Osteoblast (primary cell): ENCODE results near the gene FOS. TPM values are rescaled to one million over a fixed set of nuclear protein-coding genes. Genes with fewer than 3 reads are reported as not detected.

Source experiments
- DNase-seq: peaks from one replicate; pipeline ENCODE4 v3.0.0; 2011; ENCODE audit warnings: low spot score, mixed read lengths; ENCODE audit not compliant: insufficient read length; ENCODE audit errors: missing footprints
- H2AFZ ChIP-seq: 2 replicates; pipeline ENCODE4 v1.6.0; 2011; ENCODE audit warnings: mild to moderate bottlenecking, low read length
- H3K27ac ChIP-seq: 2 replicates; pipeline ENCODE4 v1.5.1; 2011; ENCODE audit warnings: mild to moderate bottlenecking, low read depth, low read length, moderate library complexity
- H3K27me3 ChIP-seq: 2 replicates; pipeline ENCODE4 v1.6.0; 2012; ENCODE audit warnings: mild to moderate bottlenecking, control low read depth, inconsistent platforms, low read length, moderate library complexity; ENCODE audit not compliant: insufficient read depth
- H3K36me3 ChIP-seq: 2 replicates; pipeline ENCODE4 v1.5.1; 2011; ENCODE audit warnings: mild to moderate bottlenecking, low read length, control low read depth, moderate library complexity; ENCODE audit not compliant: insufficient read depth
- H3K4me1 ChIP-seq: 2 replicates; pipeline ENCODE4 v1.5.1; 2011; ENCODE audit warnings: mild to moderate bottlenecking, low read length, control low read depth, moderate library complexity; ENCODE audit not compliant: insufficient read depth
- H3K4me2 ChIP-seq: 2 replicates; pipeline ENCODE4 v1.6.0; 2011; ENCODE audit warnings: mild to moderate bottlenecking, low read length; ENCODE audit not compliant: insufficient read depth
- H3K4me3 ChIP-seq: fragments of 200-600 bp; sonication (generic); 3 replicates; pipeline ENCODE4 v1.5.1; 2012; ENCODE audit warnings: mild to moderate bottlenecking, low read length, inconsistent platforms; ENCODE audit not compliant: insufficient read depth
- H3K79me2 ChIP-seq: 2 replicates; pipeline ENCODE4 v1.6.0; 2012; ENCODE audit warnings: mild to moderate bottlenecking, low read length, control low read depth, inconsistent platforms; ENCODE audit not compliant: insufficient read depth
- H3K9me3 ChIP-seq: 2 replicates; pipeline ENCODE4 v1.5.1; 2011; ENCODE audit warnings: low read depth, low read length, control low read depth
- H4K20me1 ChIP-seq: 2 replicates; pipeline ENCODE4 v1.6.0; 2012; ENCODE audit warnings: mild to moderate bottlenecking, low read length, control low read depth; ENCODE audit not compliant: insufficient read depth
- total RNA-seq: library from RNA; depleted of rRNA; stranded (reverse); fragments of >200 nt; gene quantifications from 2 replicates; pipeline ENCODE4 v1.2.3, GENCODE V29; 2012
- TF ChIP-seq, protein P1 (sequence below): IDR thresholded peaks from 2 replicates; pipeline ENCODE4 v1.5.1; 2011; ENCODE audit warnings: mild to moderate bottlenecking, low read depth, low read length, moderate library complexity; ENCODE audit errors: extremely low read depth

The FOS gene
- total RNA-seq, 1 donor, result 42.3 TPM

- TF ChIP-seq, protein P1, sequence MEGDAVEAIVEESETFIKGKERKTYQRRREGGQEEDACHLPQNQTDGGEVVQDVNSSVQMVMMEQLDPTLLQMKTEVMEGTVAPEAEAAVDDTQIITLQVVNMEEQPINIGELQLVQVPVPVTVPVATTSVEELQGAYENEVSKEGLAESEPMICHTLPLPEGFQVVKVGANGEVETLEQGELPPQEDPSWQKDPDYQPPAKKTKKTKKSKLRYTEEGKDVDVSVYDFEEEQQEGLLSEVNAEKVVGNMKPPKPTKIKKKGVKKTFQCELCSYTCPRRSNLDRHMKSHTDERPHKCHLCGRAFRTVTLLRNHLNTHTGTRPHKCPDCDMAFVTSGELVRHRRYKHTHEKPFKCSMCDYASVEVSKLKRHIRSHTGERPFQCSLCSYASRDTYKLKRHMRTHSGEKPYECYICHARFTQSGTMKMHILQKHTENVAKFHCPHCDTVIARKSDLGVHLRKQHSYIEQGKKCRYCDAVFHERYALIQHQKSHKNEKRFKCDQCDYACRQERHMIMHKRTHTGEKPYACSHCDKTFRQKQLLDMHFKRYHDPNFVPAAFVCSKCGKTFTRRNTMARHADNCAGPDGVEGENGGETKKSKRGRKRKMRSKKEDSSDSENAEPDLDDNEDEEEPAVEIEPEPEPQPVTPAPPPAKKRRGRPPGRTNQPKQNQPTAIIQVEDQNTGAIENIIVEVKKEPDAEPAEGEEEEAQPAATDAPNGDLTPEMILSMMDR, result no peak
- Histone ChIP-seq H3K4me2 (no peak overlapping the region), H3K4me3 (no peak overlapping the region), H3K27me3 (no peaks in the 10 kb centered on the region), H3K27ac (no peak overlapping the region), H2AFZ (no peak overlapping the region), H4K20me1 (no peaks in the 10 kb centered on the region), H3K79me2 (no peaks in the 10 kb centered on the region), H3K36me3 (no peaks in the 10 kb centered on the region), H3K9me3 (no peaks in the 10 kb centered on the region), H3K4me1 (peaks cover 22% of the 10 kb centered on the region)
- no peak for DNase-seq
Observed at GRCh38 chr14:75268633-75269550, 9.7 kb upstream of the FOS start.

GRCh38 chr14:75271514-75271913 is 7.1 kb upstream of the FOS start:
- Histone ChIP-seq H3K27me3 (no peaks in the 10 kb centered on the region), H3K9me3 (no peaks in the 10 kb centered on the region), H3K27ac (no peak overlapping the region), H3K79me2 (no peaks in the 10 kb centered on the region), H3K4me2 (no peak overlapping the region), H2AFZ (no peak overlapping the region), H4K20me1 (no peaks in the 10 kb centered on the region), H3K4me1 (peaks cover 29% of the 10 kb centered on the region), H3K4me3 (no peak overlapping the region), H3K36me3 (no peaks in the 10 kb centered on the region)
- TF ChIP-seq, protein P1, result no peak
- DNase-seq, result no peak

DNA sequence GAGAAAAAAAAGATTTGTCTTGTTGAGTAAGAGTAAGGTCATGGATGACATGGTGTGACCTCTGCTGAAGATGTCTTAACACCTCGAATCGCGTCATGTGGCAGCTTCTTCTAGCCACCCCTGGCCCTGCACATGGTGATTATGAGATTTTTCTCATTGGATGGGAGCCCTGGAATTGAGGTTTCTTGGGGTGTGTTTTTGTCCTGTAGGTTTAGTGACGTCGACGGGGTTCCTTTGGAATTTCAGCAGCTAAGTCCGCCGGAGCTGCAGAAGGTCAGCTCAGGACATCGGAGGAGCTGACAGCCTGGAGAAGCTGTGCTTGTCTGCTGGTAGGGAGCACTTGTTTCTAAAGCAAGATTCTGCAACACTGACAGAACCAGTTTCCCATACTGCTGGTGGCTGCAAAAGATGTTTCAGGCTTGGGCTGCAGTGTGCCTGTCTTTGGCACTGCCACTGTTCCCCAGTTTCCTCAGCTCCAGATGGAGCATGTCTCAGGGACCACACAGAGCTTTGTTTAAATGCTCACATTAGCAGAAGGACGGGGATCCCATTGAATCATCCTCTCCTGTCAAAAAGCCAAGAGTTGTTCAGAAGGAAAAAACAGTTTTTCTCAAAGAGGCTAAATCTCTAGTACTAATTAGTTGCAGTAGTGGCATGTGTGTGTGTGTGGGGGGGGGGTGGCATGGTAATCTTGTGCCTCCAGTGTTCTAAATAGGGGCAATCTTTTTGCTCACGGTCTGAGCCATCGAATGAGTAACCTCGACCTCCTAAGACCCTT is 5.2 kb upstream of the FOS start:
- TF ChIP-seq, protein P1, result no peak
- Histone ChIP-seq H3K4me1 (peaks cover 28% of the 10 kb centered on the region), H3K9me3 (no peaks in the 10 kb centered on the region), H3K4me3 (no peak overlapping the region), H3K27me3 (no peaks in the 10 kb centered on the region), H3K79me2 (no peaks in the 10 kb centered on the region), H3K36me3 (no peaks in the 10 kb centered on the region), H3K4me2 (peak overlapping the region; percentile 46), H4K20me1 (no peaks in the 10 kb centered on the region), H2AFZ (no peak overlapping the region), H3K27ac (no peak overlapping the region)
- peak; percentile 90 for DNase-seq
